H1 (cell line): ENCODE data around the gene PTGES2. TPM values are rescaled to one million over a fixed set of nuclear protein-coding genes. Genes with fewer than 3 reads are reported as not detected.

Experiments
- CTCF ChIA-PET: fragments of 300-600 bp; sonication (Branson Sonifier 250); formaldehyde crosslinking; loops from one replicate; lab custom pipeline; 2021; ENCODE audit not compliant: partially characterized antibody; lab: Charles Lee
- POLR2A ChIA-PET: fragments of 300-600 bp; sonication (Branson Sonifier 250); formaldehyde crosslinking; loops from one replicate; lab custom pipeline; 2021; ENCODE audit warnings: inconsistent platforms; ENCODE audit not compliant: partially characterized antibody; lab: Charles Lee
- DNase-seq, 2 experiments: peaks; one replicate each; pipeline versions ENCODE4 v3.0.0 to v3.0.0-alpha.2; 2010 to 2022; ENCODE audit warnings: low spot score in 2 of 2, low read depth in 1 of 2, mixed read lengths in 1 of 2
- FAIRE-seq: peaks from 2 replicates; lab custom pipeline; 2011; peaks lifted over from hg19 to GRCh38; lab: Jason Lieb, UNC
- H2AFZ ChIP-seq: 2 replicates; pipeline ENCODE4 v1.8.1; 2012; ENCODE audit warnings: low read length, inconsistent platforms
- H2AK5ac ChIP-seq: 2 replicates; pipeline ENCODE4 v1.6.1; 2013; ENCODE audit warnings: low read depth, low read length
- H2BK120ac ChIP-seq: replicated peaks from 2 replicates; pipeline ENCODE3; 2013; ENCODE audit warnings: low read depth, low read length, inconsistent platforms
- H2BK12ac ChIP-seq: 2 replicates; pipeline ENCODE4 v1.6.1; 2013; ENCODE audit warnings: low read depth, low read length
- H2BK15ac ChIP-seq: 2 replicates; pipeline ENCODE4 v1.6.1; 2013; ENCODE audit warnings: low read length
- H2BK20ac ChIP-seq: 2 replicates; pipeline ENCODE4 v1.6.1; 2013; ENCODE audit warnings: low read length
- H2BK5ac ChIP-seq: 2 replicates; pipeline ENCODE4 v1.6.1; 2013; ENCODE audit warnings: low read depth, low read length
- H3K14ac ChIP-seq: 2 replicates; pipeline ENCODE4 v1.6.1; 2013; ENCODE audit warnings: inconsistent platforms; ENCODE audit not compliant: insufficient read length
- H3K18ac ChIP-seq: 2 replicates; pipeline ENCODE4 v1.6.1; 2013; ENCODE audit warnings: low read length; ENCODE audit errors: extremely low read depth
- H3K23ac ChIP-seq: 2 replicates; pipeline ENCODE4 v1.6.1; 2013; ENCODE audit warnings: inconsistent platforms; ENCODE audit not compliant: insufficient read length
- H3K23me2 ChIP-seq: 2 replicates; pipeline ENCODE4 v1.6.1; 2013; ENCODE audit warnings: low read depth, low read length
- H3K27ac ChIP-seq: 2 replicates; pipeline ENCODE4 v1.6.1; 2011; ENCODE audit warnings: low read depth, low read length, inconsistent platforms
- H3K27me3 ChIP-seq, 4 experiments: replicated peaks in 1 of 4; 1 replicate in 1 of 4; 2 replicates in 3 of 4; pipeline versions ENCODE4 v1.6.1 to v1.8.1; 2011 to 2013; ENCODE audit warnings: low read length in 3 of 4, mild to moderate bottlenecking in 3 of 4, inconsistent platforms in 2 of 4, mixed read lengths in 2 of 4, moderate library complexity in 1 of 4; ENCODE audit not compliant: control insufficient read depth in 3 of 4, insufficient read depth in 3 of 4; ENCODE audit errors: extremely low read depth in 1 of 4
- H3K36me3 ChIP-seq, 4 experiments: 2 replicates each; pipeline versions ENCODE4 v1.6.1 to v1.8.1; 2011 to 2013; ENCODE audit warnings: mild to moderate bottlenecking in 4 of 4, low read length in 3 of 4, moderate library complexity in 2 of 4, control low read depth in 1 of 4, inconsistent platforms in 1 of 4; ENCODE audit not compliant: insufficient read depth in 4 of 4, control insufficient read depth in 2 of 4
- H3K4ac ChIP-seq: replicated peaks from 2 replicates; pipeline ENCODE3; 2013; ENCODE audit warnings: low read length, low read depth, mixed read lengths, inconsistent platforms; ENCODE audit not compliant: insufficient read length
- H3K4me1 ChIP-seq, 4 experiments: replicated peaks in 1 of 4; 1 replicate in 1 of 4; 2 replicates in 3 of 4; pipeline versions ENCODE4 v1.6.1 to v1.8.1; 2011 to 2013; ENCODE audit warnings: low read length in 3 of 4, inconsistent platforms in 2 of 4, mixed read lengths in 1 of 4; ENCODE audit not compliant: insufficient read depth in 4 of 4, control insufficient read depth in 3 of 4
- H3K4me2 ChIP-seq, 2 experiments: 2 replicates each; pipeline versions ENCODE4 v1.6.1 to v1.8.1; 2011 to 2013; ENCODE audit warnings: low read depth in 2 of 2, low read length in 2 of 2, control low read depth in 1 of 2, inconsistent platforms in 1 of 2, mild to moderate bottlenecking in 1 of 2; ENCODE audit not compliant: insufficient read depth in 1 of 2
- H3K4me3 ChIP-seq, 4 experiments: fragments of 200-600, 300-600 bp in 1 of 4; sonication (generic), shearing (Covaris generic), sonication (Bioruptor Twin) in 1 of 4; 2 replicates each; pipeline versions ENCODE4 v1.5.1 to v1.8.1; 2011 to 2016; ENCODE audit warnings: low read length in 4 of 4, low read depth in 3 of 4, control low read depth in 2 of 4, inconsistent platforms in 2 of 4, mild to moderate bottlenecking in 2 of 4, mixed read lengths in 1 of 4, moderate library complexity in 1 of 4; ENCODE audit not compliant: insufficient read depth in 2 of 4; ENCODE audit errors: extremely low read depth in 1 of 4
- H3K56ac ChIP-seq: replicated peaks from 2 replicates; pipeline ENCODE3; 2013; ENCODE audit warnings: low read depth, mild to moderate bottlenecking, mixed read lengths, low read length, inconsistent platforms; ENCODE audit not compliant: insufficient read length
- H3K79me1 ChIP-seq: 2 replicates; pipeline ENCODE4 v1.6.1; 2013; ENCODE audit warnings: low read depth, low read length, control low read depth
- H3K79me2 ChIP-seq, 2 experiments: 2 replicates each; pipeline versions ENCODE4 v1.6.1 to v1.8.1; 2012 to 2013; ENCODE audit warnings: low read length in 2 of 2, mild to moderate bottlenecking in 2 of 2, inconsistent platforms in 1 of 2; ENCODE audit not compliant: insufficient read depth in 2 of 2, control insufficient read depth in 1 of 2
- H3K9ac ChIP-seq, 4 experiments: replicated peaks in 1 of 4; 1 replicate in 1 of 4; 2 replicates in 3 of 4; pipeline versions ENCODE4 v1.6.1 to v1.8.1; 2011 to 2013; ENCODE audit warnings: low read depth in 3 of 4, low read length in 3 of 4, control low read depth in 2 of 4, mild to moderate bottlenecking in 2 of 4, moderate library complexity in 2 of 4, inconsistent platforms in 1 of 4; ENCODE audit errors: extremely low read depth in 1 of 4
- H3K9me3 ChIP-seq, 2 experiments: 2 replicates each; pipeline versions ENCODE4 v1.6.1 to v1.8.1; 2012 to 2013; ENCODE audit warnings: mild to moderate bottlenecking in 2 of 2, moderate library complexity in 2 of 2, control low read depth in 1 of 2, inconsistent platforms in 1 of 2, low read depth in 1 of 2, low read length in 1 of 2, mixed read lengths in 1 of 2; ENCODE audit not compliant: insufficient read depth in 2 of 2
- H4K20me1 ChIP-seq, 2 experiments: replicated peaks in 1 of 2; 2 replicates each; pipeline versions ENCODE3 to v1.8.1; 2011 to 2013; ENCODE audit warnings: inconsistent platforms in 2 of 2, low read length in 2 of 2, mild to moderate bottlenecking in 1 of 2; ENCODE audit not compliant: insufficient read depth in 2 of 2, control insufficient read depth in 1 of 2
- H4K5ac ChIP-seq: 2 replicates; pipeline ENCODE4 v1.6.1; 2013; ENCODE audit warnings: low read length, low read depth, mixed read lengths, inconsistent platforms; ENCODE audit not compliant: insufficient read length
- H4K8ac ChIP-seq: 2 replicates; pipeline ENCODE4 v1.8.0; 2013; ENCODE audit warnings: mild to moderate bottlenecking, moderate library complexity, low read length, inconsistent platforms; ENCODE audit not compliant: insufficient read depth; ENCODE audit errors: extremely low read depth
- H4K91ac ChIP-seq: replicated peaks from 2 replicates; pipeline ENCODE3; 2013; ENCODE audit warnings: low read length, mixed read lengths, inconsistent platforms; ENCODE audit not compliant: insufficient read length
- NANOG ChIP-seq: IDR thresholded peaks from 2 replicates; pipeline ENCODE4 v1.6.1; 2011; ENCODE audit warnings: low read length, low read depth, mild to moderate bottlenecking, inconsistent platforms; ENCODE audit not compliant: insufficient read depth, poor library complexity, severe bottlenecking
- POLR2AphosphoS5 ChIP-seq: IDR thresholded peaks from 2 replicates; pipeline ENCODE4 v1.6.1; 2011; ENCODE audit warnings: low read depth, low read length
- WGBS, 2 experiments: shearing (Covaris generic) in 1 of 2; methylation state at CpG; one replicate each; pipeline versions ENCODE4 v1.1.6 to v1.1.7; 2013 to 2015; ENCODE audit warnings: low lambda C conversion rate in 2 of 2, mixed read lengths in 2 of 2, inconsistent platforms in 1 of 2, low coverage in 1 of 2, missing lambda C conversion rate in 1 of 2; ENCODE audit not compliant: insufficient replicate concordance in 2 of 2, insufficient coverage in 1 of 2, insufficient read length in 1 of 2; ENCODE audit errors: extremely low coverage in 1 of 2, missing lambda C conversion rate in 1 of 2; 5-methylcytosine and 5-hydroxymethylcytosine counted together
- polyA plus RNA-seq, 7 experiments: library from polyadenylated mRNA; depleted of rRNA in 3 of 7; stranded (reverse) in 5 of 7; unstranded in 2 of 7; fragments of >200 nt in 5 of 7; fragments of 200-250 nt in 2 of 7; gene quantifications; 1 replicate in 5 of 7; 2 replicates in 1 of 7; 4 replicates in 1 of 7; pipeline versions ENCODE4 v1.2.1 to v1.2.3, GENCODE V29; 2011 to 2013; ENCODE audit warnings: missing spikeins in 2 of 7, mixed read lengths in 2 of 7
- total RNA-seq: library from RNA; stranded (reverse); fragmentation: NEBNext Ultra II Directional; extraction: Animal tissue kit (Norgen Biotek cat#: 25700); gene quantifications from 2 replicates; pipeline ENCODE4 v1.2.1, GENCODE V29; 2021

The PTGES2 gene
- total and polyA plus RNA-seq, 2 of the 8 experiments (the other 6 are each of a cell fraction or from before 2014, with no cell fraction given) = 80.7 to 81.2 TPM

GRCh38 chr9:128128836-128129590, 1.5 kb upstream of the PTGES2 start:
- Histone ChIP-seq H4K8ac (peak overlapping the region; percentile 71), H2BK15ac (no peak overlapping the region), H2BK5ac (no peak overlapping the region), H3K27me3 (peaks cover 0 to 8% (median 7%) of the 10 kb centered on the region in 4 experiments; a peak in 5 of 7 replicates), H3K79me1 (peaks cover 4% of the 10 kb centered on the region; the same call in 1 of the 2 replicates), H3K79me2 (peaks cover 0 to 20% of the 10 kb centered on the region in 2 experiments; a peak in 1 of 4 replicates), H3K4me1 (peaks cover 0 to 6% (median 3%) of the 10 kb centered on the region in 4 experiments; a peak in 4 of 7 replicates), H2BK12ac (no peak overlapping the region), H3K9ac (no peak overlapping the region; a peak in 1 of 7 replicates), H4K91ac (no peak overlapping the region), H3K56ac (no peak overlapping the region), H2BK120ac (no peak overlapping the region), H3K18ac (0 out of 2 replicates have a peak overlapping the region, but pooled peaks have one; percentile 41), H3K23ac (no peak overlapping the region), H3K27ac (no peak overlapping the region), H3K23me2 (peaks cover 6% of the 10 kb centered on the region; the same call in 1 of the 2 replicates), H3K4me2 (peak overlapping the region; percentile 82 to 91), H2AK5ac (no peak overlapping the region), H4K5ac (no peak overlapping the region), H4K20me1 (peaks cover 0 to 8% of the 10 kb centered on the region in 2 experiments), H3K36me3 (peaks cover 0 to under 1% (median 0%) of the 10 kb centered on the region in 4 experiments; a peak in 1 of 8 replicates), H3K4ac (no peak overlapping the region), H3K14ac (no peak overlapping the region), H3K9me3 (peaks cover 0 to 4% of the 10 kb centered on the region in 2 experiments; a peak in 1 of 4 replicates)
- ChIA-PET POLR2A (interaction anchor here (0.9 to 4.2 kb wide), 12 partner anchors 8 to 291 kb away, joined by 3 to 21 read pairs (median 4); partner anchors contain the start of gene BBLN), CTCF (interaction anchor here (0.9 to 9.9 kb wide), 14 partner anchors 9 to 284 kb away, joined by 3 to 74 read pairs (median 4); partner anchors contain the start of gene LCN2)
- DNase-seq (no peak), FAIRE-seq (no peak)
- TF ChIP-seq POLR2AphosphoS5 (no peak), NANOG (no peak)
- TF ChIP-seq, all 59 proteins: peak for 0
- H2BK20ac ChIP-seq = no peak overlapping the region
- H3K4me3 ChIP-seq = peak overlapping the region; percentile 86 to 96 (median 89)
- WGBS, 2 experiments = 71% methylated on average over 29 of the region's 29 CpGs; no CpG with 5 or more reads in 1 of the 2 experiments
- 0 out of 2 replicates have a peak overlapping the region, but pooled peaks have one; percentile 61 for H2AFZ ChIP-seq
